Occipital lobe (tissue), 2 donors: ENCODE measurements around the gene DTHD1. TPM values are rescaled to one million over a fixed set of nuclear protein-coding genes. Genes with fewer than 3 reads are reported as not detected.
A peak's percentile ranks its signal among the peaks of the same experiment; 100 is the strongest.

ENCODE experiments used
- DNase-seq: peaks from one replicate; lab custom pipeline; 2025; lab: John Stamatoyannopoulos, UW
- total RNA-seq: library from RNA; depleted of rRNA; stranded (reverse); fragments of >200 nt; gene quantifications from one replicate; pipeline ENCODE4 v1.2.3, GENCODE V29; 2014

The DTHD1 gene
- total RNA-seq, 1 donor from 2014 or later: 0.94 TPM

- no peak for DNase-seq
These were observed 11.8 kb upstream of the DTHD1 start for GRCh38 chr4:36269533-36270173.

DNA sequence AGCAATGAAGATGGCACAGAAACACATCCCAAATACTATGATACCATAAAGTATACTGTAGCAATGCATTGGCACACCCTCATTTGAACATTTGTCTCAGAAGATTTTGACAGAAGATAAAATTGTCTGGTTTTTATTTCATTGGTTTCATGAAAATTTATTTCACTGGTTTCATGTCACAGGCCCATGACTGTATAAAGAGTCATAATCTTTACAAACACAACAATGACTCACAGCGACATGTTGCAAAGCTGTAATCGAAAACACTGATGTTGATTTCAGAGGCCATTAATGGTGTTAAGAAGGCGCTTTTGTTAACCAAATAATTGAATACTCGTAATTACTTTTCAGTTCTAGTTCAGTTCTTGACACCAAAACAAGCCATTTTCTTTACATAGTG lies 8.1 kb upstream of the DTHD1 start:
- no peak for DNase-seq

GRCh38 chr4:36274158-36274557 lies 7.3 kb upstream of the DTHD1 start:
- DNase-seq: no peak

GRCh38 chr4:36277533-36277932 lies 3.9 kb upstream of the DTHD1 start:
- no peak for DNase-seq

GRCh38 chr4:36278789-36279188 lies 2.6 kb upstream of the DTHD1 start:
- no peak for DNase-seq

- DNase-seq: peak; percentile 23
These were observed 861 bp upstream of the DTHD1 start for GRCh38 chr4:36280555-36280954.

DNA sequence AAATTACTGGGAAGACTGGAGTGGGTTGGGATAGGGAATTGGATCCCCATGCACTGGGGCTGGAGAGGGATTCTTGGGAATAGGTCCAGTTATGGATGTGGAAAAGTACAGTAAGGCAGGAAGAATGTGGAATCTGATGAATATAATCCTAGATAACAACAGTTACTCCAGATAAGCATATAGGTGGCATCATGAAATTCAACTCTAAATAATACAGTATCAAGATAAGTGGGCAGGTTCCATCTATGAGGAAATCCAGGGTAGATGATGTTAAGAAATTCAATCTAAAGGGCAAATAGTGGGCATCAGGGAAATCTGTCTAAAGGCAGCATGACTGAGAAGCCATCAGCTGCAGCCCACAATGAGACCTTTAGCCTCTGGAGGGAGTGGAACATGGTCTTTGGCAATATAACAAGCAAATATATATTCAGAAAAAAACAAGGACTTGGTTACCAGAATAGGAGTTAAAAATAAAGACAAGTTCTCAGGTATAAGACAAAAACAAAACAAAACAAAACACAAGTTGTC lies 1.2 kb downstream of the DTHD1 start:
- no peak for DNase-seq

DNA sequence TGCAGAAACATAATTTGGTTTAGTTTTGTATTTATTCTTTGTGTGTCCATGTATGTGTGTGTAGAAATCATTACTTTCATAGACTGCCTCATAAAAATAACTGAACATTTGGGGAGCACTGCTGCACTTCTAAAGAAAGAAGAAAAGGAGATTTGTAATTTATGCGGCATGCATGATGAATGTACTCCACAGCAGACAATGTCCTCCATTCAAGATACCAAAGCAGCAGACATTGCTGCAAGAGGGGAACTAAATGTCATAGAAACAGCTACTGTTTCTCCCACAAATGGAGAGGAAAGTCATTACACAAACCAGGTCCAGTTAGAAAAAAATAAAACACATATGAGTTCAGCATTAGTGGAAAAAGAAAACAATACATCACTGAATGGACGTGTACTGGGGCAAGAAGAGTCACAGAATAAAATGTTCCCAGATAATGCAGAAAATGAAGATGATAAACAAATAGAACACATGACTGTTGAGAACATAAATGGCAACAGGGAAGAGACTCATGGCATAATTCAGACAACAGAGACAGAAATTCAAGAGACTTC lies 2.6 kb downstream of the DTHD1 start:
- DNase-seq: no peak

DNA sequence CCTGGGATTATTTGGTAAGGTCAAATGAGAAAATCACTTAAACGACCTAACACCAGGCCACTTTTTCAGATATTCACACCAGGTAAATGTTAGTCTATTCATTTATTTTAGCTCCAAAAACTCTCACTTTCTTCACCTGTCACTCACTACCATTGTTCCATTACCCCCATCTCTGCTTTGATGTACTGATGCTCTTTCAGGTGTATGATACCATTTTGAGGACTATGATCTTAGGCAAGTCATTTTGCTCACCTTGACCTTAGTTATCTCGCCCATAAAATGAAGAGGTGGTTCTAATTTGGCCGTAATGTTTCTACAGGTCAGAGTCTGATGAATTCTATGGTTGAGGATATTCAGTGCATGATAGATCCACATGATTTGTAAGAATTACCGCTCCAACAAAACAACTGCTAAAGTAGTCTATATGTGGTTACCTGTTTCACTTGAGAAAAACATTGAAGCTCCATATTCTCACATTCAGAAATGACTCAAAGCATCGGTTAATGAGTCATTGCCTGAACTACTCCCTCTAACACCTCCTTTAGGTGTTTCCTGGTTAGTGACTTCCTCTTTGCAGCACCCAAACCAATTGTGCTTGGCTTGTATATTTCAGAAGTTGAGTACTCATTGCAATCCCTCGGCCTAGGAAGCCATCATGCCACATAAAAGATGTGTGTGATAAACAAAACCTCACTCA lies 4.5 kb downstream of the DTHD1 start:
- no peak for DNase-seq

- no peak for DNase-seq
These were observed 5.1 kb downstream of the DTHD1 start for GRCh38 chr4:36286481-36286871.

DNA sequence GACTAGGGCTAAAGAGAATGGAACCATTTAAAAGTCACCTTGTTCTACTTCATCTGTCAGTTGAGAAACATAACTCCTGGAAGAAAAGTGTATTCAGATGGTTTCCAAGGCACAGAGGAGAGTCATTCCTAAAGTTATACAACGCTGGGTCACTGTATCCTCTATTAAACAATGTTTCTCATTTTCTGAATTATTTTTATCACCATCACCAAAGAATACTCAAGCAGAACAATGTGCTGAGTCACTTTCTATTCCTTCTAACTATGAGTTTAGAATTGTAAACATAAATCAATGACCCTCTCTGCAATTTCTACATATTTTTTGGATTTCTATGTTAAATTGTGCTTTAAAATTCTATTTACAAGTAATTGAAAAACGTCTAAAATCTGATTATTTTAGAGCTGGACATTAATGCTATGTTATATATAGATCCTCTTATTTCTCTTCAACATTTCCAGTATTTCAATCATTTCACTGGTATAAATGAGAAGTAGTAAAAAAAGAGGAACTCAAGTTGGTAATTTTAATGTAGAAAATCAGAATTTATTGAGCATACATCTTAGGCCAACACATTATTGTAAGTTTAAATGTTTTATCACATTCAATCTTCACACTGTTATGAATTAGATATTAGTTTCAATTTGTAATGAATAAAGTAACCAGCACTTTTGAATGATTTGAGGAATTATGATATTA lies 7.5 kb downstream of the DTHD1 start:
- no peak for DNase-seq

DNA sequence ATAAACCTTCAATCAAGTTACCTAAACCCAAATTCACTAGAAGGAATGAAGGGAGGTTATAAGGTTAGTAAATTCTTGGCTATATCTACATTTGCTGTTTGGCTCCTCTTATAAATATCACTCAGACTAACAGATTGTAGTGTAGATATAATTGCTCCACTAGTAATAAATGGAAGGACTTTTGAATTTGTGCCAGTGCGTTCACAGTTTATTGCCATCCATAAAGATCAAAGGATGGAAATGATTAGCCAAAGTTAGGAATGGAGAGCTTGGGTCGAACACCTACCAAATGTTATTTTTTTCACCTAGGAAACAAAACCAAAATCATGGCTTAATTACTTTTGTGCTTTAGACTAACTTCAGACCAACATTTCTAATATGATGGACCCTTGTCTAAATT lies 9.2 kb downstream of the DTHD1 start:
- DNase-seq: no peak

DNA sequence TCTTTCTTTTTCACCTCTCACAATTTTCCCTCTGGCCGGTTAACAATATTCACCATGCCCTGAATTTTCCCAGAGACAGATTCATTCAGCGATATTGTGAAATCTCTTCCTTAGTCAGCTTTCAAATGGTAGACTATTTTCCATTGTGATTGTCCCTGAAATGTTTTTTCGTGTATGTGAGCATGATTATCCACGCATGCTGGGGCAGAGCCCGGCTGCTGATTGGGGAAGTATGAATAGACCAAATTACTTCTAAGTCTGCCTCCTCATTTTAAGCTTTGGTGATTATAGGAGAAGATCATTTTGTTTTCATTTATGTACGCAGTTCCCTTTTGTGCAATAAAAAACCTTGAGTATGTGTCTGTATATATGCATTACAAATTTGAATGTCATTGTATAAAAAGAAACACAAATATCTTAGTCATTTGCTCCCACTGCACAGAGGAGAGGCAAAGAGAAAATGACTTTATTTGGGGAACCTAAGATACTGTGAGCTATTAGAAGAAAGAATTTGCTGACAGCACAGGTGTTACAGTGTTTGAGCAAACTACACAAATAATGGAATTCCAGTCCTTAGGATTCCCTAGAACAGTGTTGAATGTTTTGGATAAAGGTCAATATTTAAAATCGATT lies 11.3 kb downstream of the DTHD1 start:
- no peak for DNase-seq

DNA sequence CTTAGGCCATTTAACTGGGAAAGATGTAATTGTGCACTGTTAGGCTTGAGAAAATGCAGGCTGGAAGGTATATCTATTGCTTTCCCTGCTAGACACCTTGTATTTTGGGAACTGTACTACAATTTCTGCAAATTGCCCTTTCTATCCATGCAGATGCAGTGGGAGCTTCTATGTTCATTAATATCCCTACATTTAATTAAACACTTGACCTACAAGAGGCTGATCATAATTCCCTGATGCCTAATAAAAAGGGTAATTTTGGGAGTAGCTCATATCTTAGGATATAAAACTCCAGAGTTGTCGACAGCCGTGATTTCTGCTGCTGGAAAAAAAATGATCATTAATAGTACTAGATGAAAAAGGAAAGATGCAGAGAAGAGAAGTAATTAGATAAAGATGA lies 19.7 kb downstream of the DTHD1 start:
- no peak for DNase-seq

DNA sequence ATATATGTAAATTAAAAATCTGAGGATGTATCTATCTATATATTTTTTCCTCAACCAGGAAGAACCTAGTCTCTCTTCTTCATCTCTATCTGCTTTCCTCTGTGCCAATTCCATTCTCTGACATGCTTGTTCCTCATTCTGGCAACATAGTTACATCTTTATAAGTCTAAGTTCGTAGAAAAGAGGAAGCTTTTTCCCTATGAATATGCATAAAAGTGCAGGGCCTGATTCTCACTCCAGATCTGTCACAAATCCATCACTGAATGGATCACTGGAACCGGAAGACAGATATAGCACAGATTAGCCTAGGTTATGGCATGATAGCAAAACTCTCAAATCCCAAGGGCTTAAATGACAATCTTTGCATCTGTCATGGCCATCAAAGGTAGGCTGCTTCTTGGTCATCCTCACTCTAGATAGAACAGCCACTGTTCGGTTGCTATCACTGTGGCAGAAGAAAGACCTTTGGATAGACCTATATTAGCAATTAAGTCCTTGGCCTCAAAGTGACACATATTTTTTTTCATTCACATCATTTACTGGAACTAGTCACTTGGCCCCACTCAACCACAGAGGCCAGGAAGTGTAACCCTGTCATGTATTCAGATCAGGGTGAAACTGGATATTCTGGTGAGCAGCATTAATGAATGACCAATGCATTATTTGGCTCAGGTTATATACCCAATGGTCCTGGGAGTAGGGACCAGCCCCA lies 22.2 kb downstream of the DTHD1 start:
- no peak for DNase-seq

GRCh38 chr4:36304138-36304681 lies 22.8 kb downstream of the DTHD1 start:
- DNase-seq: no peak

DNA sequence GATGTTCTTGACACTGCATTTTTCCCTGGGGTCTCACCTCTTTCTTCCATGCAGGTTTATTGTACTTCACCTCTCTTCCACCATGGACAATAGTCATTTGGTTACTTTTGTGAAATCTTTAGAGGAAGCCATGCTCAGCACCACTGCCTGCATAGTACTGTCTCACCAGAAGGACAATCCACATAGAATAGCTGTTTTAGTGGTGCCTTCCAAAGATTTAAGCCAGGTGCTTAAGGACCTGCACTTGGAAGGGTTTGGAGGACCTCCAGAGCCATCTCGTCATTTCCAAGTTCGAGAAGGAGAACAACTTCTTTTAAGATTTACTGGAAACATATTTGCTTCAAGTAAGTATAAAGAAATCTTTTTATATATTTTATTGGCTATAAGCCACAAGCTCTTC lies 26.7 kb downstream of the DTHD1 start:
- no peak for DNase-seq

DNA sequence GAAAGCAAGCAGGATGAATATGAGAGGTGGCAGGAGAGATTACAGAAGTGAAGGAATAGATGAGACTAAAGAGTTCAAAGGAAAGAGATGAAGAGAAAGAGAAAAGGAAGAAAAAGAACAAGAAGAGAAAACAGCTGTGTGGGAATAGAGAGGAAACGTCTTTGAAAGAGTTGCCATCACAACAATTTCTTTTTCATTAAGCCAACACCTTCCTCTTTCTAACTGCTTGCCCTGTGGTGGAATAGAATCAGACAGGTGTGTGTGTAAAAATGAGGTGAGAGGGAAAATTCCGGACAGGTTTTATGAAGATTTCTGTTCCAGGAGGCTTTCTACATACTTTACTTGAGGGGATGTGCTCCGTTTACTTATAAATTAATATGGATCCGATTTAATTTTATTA lies 28.8 kb downstream of the DTHD1 start:
- DNase-seq: no peak

- no peak for DNase-seq
These were observed 29.4 kb downstream of the DTHD1 start for GRCh38 chr4:36310793-36311192.

GRCh38 chr4:36312511-36312910 lies 31.1 kb downstream of the DTHD1 start:
- no peak for DNase-seq

- DNase-seq: no peak
These were observed 31.9 kb downstream of the DTHD1 start for GRCh38 chr4:36313301-36313700.
